Measurements from ENCODE around the gene SLC35F2. TPM values are rescaled to one million over a fixed set of nuclear protein-coding genes. Genes with fewer than 3 reads are reported as not detected.

SLC35F2 gene
- total and polyA plus RNA-seq, 2 of the 8 experiments (the other 6 are each of a cell fraction or from before 2014, with no cell fraction given): 15.1 to 29.7 TPM

GRCh38 chr11:107791343-107792048 is 67.1 kb downstream of the SLC35F2 start:
- Histone ChIP-seq H3K23ac (ENCODE audit: insufficient read length) (no peak overlapping the region), H3K27ac (ENCODE audit: low read depth, low read length) (no peak overlapping the region), H3K27me3 (replicated peaks in 1 of 4; ENCODE audit: control insufficient read depth in 3 of 4, extremely low read depth in 1 of 4, insufficient read depth in 3 of 4, low read length in 3 of 4) (no peaks in the 10 kb centered on the region), H3K4me1 (replicated peaks in 1 of 4; ENCODE audit: control insufficient read depth in 3 of 4, insufficient read depth in 4 of 4, low read length in 3 of 4) (peaks cover 0 to 3% (median 0%) of the 10 kb centered on the region in 4 experiments; a peak in 1 of 7 replicates), H4K20me1 (replicated peaks in 1 of 2; ENCODE audit: control insufficient read depth in 1 of 2, insufficient read depth in 2 of 2, low read length in 2 of 2) (no peaks in the 10 kb centered on the region), H4K8ac (ENCODE audit: extremely low read depth, insufficient read depth, low read length) (no peak overlapping the region), H3K14ac (ENCODE audit: insufficient read length) (no peak overlapping the region), H2BK120ac (replicated peaks; ENCODE audit: low read depth, low read length) (no peak overlapping the region), H3K18ac (ENCODE audit: extremely low read depth, low read length) (no peak overlapping the region), H3K56ac (replicated peaks; ENCODE audit: insufficient read length, low read depth, low read length) (no peak overlapping the region), H4K91ac (replicated peaks; ENCODE audit: insufficient read length, low read length) (no peak overlapping the region), H3K79me1 (ENCODE audit: low read depth, low read length) (no peaks in the 10 kb centered on the region), H2BK5ac (ENCODE audit: low read depth, low read length) (no peak overlapping the region), H3K4ac (replicated peaks; ENCODE audit: insufficient read length, low read depth, low read length) (no peak overlapping the region), H4K5ac (ENCODE audit: insufficient read length, low read depth, low read length) (no peak overlapping the region), H2AFZ (ENCODE audit: low read length) (no peak overlapping the region), H2BK12ac (ENCODE audit: low read depth, low read length) (no peak overlapping the region), H2BK15ac (ENCODE audit: low read length) (no peak overlapping the region), H3K9ac (replicated peaks in 1 of 4; ENCODE audit: extremely low read depth in 1 of 4, low read depth in 3 of 4, low read length in 3 of 4) (no peak overlapping the region), H3K36me3 (ENCODE audit: control insufficient read depth in 2 of 4, insufficient read depth in 4 of 4, low read length in 3 of 4) (no peaks in the 10 kb centered on the region; a peak in 1 of 8 replicates), H3K4me3 (ENCODE audit: extremely low read depth in 1 of 4, insufficient read depth in 2 of 4, low read depth in 3 of 4, low read length in 4 of 4) (no peak overlapping the region), H3K4me2 (ENCODE audit: insufficient read depth in 1 of 2, low read depth in 2 of 2, low read length in 2 of 2) (no peak overlapping the region), H2AK5ac (ENCODE audit: low read depth, low read length) (no peak overlapping the region), H3K23me2 (ENCODE audit: low read depth, low read length) (no peaks in the 10 kb centered on the region), H2BK20ac (ENCODE audit: low read length) (no peak overlapping the region), H3K9me3 (ENCODE audit: insufficient read depth in 2 of 2, low read depth in 1 of 2, low read length in 1 of 2) (no peaks in the 10 kb centered on the region), H3K79me2 (ENCODE audit: control insufficient read depth in 1 of 2, insufficient read depth in 2 of 2, low read length in 2 of 2) (no peaks in the 10 kb centered on the region)
- WGBS, 2 experiments (ENCODE audit: extremely low coverage in 1 of 2, insufficient coverage in 1 of 2, insufficient read length in 1 of 2, insufficient replicate concordance in 2 of 2, low coverage in 1 of 2, low lambda C conversion rate in 2 of 2, missing lambda C conversion rate in 1 of 2): 83% methylated on average over 10 of the region's 10 CpGs; no CpG with 5 or more reads in 1 of the 2 experiments
- no peak for DNase-seq (ENCODE audit: low read depth in 1 of 2, low spot score in 2 of 2)
- no peak for FAIRE-seq
- CTCF ChIA-PET (ENCODE audit: partially characterized antibody): interaction anchor here (0.8 to 1.4 kb wide), 9 partner anchors 9 to 107 kb away, joined by 3 to 4 read pairs (median 3); partner anchors contain the start of gene SLC35F2
- POLR2A ChIA-PET (ENCODE audit: partially characterized antibody): interaction anchor here (0.7 kb wide), 1 partner anchor 327 kb away, joined by 4 read pairs; no protein-coding TSS in a partner anchor
- TF ChIP-seq BRCA1 (IDR thresholded peaks at IDR 0.05; ENCODE audit: low read depth, low read length) (no peak), CHD2 (IDR thresholded peaks at IDR 0.05; ENCODE audit: low read length) (no peak), CHD1 (IDR thresholded peaks at IDR 0.05; ENCODE audit: low read depth, low read length) (no peak), POU5F1 (IDR thresholded peaks at IDR 0.05; ENCODE audit: low read depth, low read length) (no peak), CBX8 (IDR thresholded peaks at IDR 0.05; ENCODE audit: borderline replicate concordance, low read depth, low read length) (no peak), NANOG (IDR thresholded peaks at IDR 0.05; ENCODE audit: insufficient read depth, low read depth, low read length, poor library complexity, severe bottlenecking) (no peak), ZNF274 (IDR thresholded peaks at IDR 0.05; ENCODE audit: borderline replicate concordance, extremely low read depth, low read length) (no peak), RBBP5 (IDR thresholded peaks at IDR 0.05; ENCODE audit: borderline replicate concordance, low read depth, low read length) (no peak), ATF2 (IDR thresholded peaks at IDR 0.05; ENCODE audit: low read length) (no peak), PHF8 (conservative IDR thresholded peaks at IDR 0.05; ENCODE audit: low read depth, low read length) (no peak), SIRT6 (IDR thresholded peaks at IDR 0.05; ENCODE audit: low read length) (no peak), HDAC6 (IDR thresholded peaks at IDR 0.05; ENCODE audit: low read depth, low read length) (no peak)

Data from H1 (cell line).